GM19467 (cell line): ENCODE results near the gene TIAL1.
"Not testable (repeated sequence)": the region's sequence is repeated elsewhere in the genome, so short reads cannot be mapped to it uniquely, and the experiment has no call there.

Experiments used
- ATAC-seq: cut with Tn5 transposase; IDR thresholded peaks from one replicate; pipeline ENCODE4 v1.9.1; 2021; ENCODE audit warnings: mild to moderate bottlenecking, moderate library complexity; ENCODE audit not compliant: unreplicated experiment

The TIAL1 gene, protein sequence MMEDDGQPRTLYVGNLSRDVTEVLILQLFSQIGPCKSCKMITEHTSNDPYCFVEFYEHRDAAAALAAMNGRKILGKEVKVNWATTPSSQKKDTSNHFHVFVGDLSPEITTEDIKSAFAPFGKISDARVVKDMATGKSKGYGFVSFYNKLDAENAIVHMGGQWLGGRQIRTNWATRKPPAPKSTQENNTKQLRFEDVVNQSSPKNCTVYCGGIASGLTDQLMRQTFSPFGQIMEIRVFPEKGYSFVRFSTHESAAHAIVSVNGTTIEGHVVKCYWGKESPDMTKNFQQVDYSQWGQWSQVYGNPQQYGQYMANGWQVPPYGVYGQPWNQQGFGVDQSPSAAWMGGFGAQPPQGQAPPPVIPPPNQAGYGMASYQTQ

GRCh38 chr10:119596537-119597404 lies at the start of gene TIAL1:
TIAL1 (minus strand) TSS chr10:119596964; CDS start chr10:119596465, 499 bp downstream.
- peak; percentile 86 for ATAC-seq

- no peak for ATAC-seq
These were observed 48.2 kb upstream of the TIAL1 start for GRCh38 chr10:119644994-119645393.

GRCh38 chr10:119644205-119644814 lies 47.5 kb upstream of the TIAL1 start:
- ATAC-seq, result no peak

GRCh38 chr10:119643306-119644204 lies 46.8 kb upstream of the TIAL1 start:
- no peak for ATAC-seq

DNA sequence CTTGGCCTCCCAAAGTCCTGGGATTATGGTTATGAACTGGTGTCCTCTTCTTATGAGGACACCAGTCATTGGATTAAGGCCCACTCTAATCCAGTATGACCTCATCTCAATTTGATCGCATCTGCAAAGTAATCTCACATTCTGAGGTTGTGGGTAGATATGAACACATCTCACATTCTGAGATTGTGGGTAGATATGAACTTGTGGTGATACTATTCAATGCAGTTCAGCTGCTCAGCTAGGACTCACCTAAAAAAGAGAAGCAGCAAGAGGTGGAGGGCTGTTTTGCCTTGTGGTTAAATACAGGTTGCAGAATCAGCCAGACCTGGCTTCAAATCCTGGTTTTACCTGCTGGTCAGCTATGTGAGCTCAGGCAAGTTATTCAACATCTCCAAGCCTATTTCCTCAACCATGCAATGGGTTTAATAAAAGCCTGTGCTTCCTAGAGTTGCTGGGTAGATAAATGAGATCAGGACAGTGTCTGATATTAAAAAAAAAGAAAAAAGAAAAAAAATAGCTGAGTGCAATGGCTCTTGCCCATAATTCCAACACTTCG lies 45.9 kb upstream of the TIAL1 start:
- no peak for ATAC-seq

GRCh38 chr10:119640875-119641526 lies 44.2 kb upstream of the TIAL1 start:
- no peak for ATAC-seq

- ATAC-seq, result no peak
These were observed 43.6 kb upstream of the TIAL1 start for GRCh38 chr10:119640384-119640783.

GRCh38 chr10:119638982-119639381 lies 42.2 kb upstream of the TIAL1 start:
- no peak for ATAC-seq

DNA sequence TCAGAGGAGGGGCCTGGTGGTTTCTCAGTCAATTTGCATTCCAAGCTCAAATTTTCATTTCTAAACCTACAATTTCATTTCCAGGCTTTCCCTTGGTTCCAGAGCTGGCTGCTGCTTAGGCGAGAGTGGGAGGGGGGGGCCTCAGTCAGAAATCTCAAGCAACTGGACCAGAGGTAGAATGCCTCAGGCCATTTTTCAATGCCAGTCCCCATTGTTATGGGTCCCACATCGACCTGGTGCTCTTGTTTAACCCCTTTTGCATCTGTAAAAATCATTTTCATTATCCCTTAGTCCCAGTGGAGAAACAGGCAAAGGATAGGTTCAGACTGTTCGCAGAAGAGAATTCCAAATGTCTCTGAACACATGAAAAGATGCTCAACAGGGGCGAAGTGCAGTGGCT lies 40.9 kb upstream of the TIAL1 start:
- no peak for ATAC-seq

DNA sequence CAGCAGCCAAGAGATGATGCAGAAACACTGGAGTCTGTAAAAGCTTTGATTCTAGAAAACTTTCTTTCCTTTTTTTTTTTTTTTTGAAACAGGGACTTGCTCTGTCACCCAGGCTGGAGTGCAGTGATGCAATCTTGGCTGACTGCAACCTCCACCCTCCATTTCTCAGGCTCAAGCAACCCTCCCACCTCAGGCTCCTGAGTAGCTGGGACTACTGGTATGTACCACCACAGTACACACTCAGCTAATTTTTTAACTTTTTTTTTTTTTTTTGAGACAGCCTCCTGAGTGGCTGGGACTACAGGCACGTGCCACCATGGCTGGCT lies 37.4 kb upstream of the TIAL1 start:
- no peak for ATAC-seq

GRCh38 chr10:119633538-119634218 lies 36.9 kb upstream of the TIAL1 start:
- no peak for ATAC-seq

GRCh38 chr10:119630300-119630699 lies 33.5 kb upstream of the TIAL1 start:
- no peak for ATAC-seq

DNA sequence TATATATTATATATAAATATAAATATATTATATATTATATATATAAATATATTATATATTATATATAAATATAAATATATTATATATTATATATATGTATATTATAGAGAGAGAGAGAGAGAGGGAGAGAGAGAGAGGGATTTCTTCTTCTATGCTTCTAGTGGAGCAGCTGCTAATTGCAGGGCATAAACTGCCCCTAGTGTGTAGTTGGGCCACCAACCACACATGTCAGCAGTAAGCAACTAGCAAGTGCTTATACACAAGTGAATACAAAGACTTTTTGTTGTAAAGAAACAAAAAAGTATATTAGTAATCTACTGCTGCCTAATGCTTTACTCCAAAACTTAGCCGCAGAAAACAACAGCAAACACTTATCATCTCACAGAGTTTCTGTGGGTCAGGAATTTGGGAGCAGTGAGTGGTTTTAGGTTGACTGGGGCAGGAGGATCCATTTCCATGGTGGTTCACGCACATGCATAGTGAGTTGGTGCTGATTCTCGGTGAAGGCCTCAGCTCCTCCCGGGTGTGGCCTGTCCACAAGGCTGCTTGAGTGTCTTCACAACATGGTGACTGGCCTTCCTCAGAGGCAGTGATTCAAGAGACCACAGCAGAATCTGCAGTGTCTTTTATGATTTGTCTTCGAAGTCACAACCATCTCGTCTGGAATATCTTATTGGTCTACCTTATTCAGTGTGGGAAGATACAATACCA lies 29.0 kb upstream of the TIAL1 start:
- ATAC-seq, result no peak

DNA sequence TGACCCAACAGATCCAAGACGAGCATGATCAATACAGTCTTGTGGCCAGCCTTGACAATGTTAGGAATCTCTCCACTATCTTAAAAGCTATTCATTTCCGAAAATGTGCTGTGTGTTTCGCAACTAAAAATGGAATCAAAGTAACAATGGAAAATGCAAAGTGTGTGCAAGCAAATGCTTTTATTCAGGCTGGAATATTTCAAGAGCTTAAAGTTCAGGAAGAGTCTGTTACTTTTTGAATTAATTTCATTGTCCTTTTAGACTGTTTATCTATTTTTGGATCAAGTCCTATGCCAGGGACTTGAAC lies 24.3 kb upstream of the TIAL1 start:
- no peak for ATAC-seq

- ATAC-seq, result no peak
These were observed 23.7 kb upstream of the TIAL1 start for GRCh38 chr10:119620241-119621077.

DNA sequence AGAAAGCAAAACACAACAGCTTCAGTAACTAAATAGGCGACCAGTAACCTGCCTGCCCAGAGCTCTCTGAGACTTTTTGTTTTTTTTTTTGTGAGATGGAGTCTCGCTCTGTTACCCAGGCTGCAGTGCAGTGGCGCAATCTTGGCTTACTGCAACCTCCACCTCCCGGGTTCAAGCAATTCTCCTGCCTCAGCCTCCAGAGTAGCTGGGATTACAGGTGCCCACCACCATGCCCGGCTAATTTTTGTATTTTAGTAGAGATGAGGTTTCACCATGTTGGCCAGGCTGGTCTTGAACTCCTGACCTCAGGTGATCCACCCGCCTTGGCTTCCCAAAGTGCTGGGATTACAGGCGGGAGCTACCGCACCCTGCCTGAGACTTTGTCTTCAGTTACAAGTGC lies 23.0 kb upstream of the TIAL1 start:
- ATAC-seq, result not testable (repeated sequence)

DNA sequence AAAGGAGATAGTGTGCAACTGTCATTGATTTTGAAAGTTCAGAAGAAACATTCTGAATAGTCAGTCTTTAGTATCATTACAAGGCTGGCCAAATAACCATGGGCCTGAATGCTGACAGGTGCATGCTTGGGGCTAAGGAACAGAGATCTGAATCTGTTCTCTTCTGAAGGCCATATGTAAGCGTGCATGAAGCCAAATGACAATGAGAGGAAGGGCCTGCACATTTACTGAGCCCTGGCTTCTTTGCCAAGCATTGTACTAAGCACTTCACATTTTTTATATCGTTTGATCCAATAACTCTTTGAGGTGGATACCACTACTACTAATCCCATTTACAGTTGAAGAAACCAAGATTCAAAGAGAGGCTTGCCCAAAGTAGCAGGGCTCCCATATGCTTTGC lies 22.5 kb upstream of the TIAL1 start:
- ATAC-seq, result no peak
